Gastrocnemius medialis (tissue), 4 donors: Measurements from ENCODE around the gene LHX2. TPM values are rescaled to one million over a fixed set of nuclear protein-coding genes. Genes with fewer than 3 reads are reported as not detected.

Experiments
- ATAC-seq, 2 donors: fragments of 150-250 bp; one replicate each; pipeline ENCODE4 v1.9.1; 2016
- DNase-seq, 2 donors: peaks; one replicate each; pipeline ENCODE4 v3.0.0-alpha.2; 2019
- H3K27ac ChIP-seq, 4 donors: fragments of 200-600 bp; sonication (generic); 1 replicate in 1 of 4; 2 replicates in 3 of 4; pipeline ENCODE4 v1.5.1; 2016 to 2018; ENCODE audit warnings: mild to moderate bottlenecking in 2 of 4, moderate library complexity in 1 of 4
- H3K27me3 ChIP-seq, 3 donors: fragments of 200-600 bp; sonication (generic) in 2 of 3; 1 replicate in 1 of 3; 2 replicates in 2 of 3; pipeline versions ENCODE4 v1.5.1 to v1.6.0; 2016 to 2019; ENCODE audit warnings: mild to moderate bottlenecking in 1 of 3, moderate library complexity in 1 of 3
- H3K36me3 ChIP-seq, 2 donors: fragments of 200-600 bp; sonication (generic) in 1 of 2; one replicate each; pipeline ENCODE4 v1.5.1; 2017 to 2018
- H3K4me1 ChIP-seq, 2 donors: fragments of 200-600 bp; sonication (generic) in 1 of 2; one replicate each; pipeline ENCODE4 v1.5.1; 2016 to 2017; ENCODE audit warnings: mild to moderate bottlenecking in 2 of 2
- H3K4me3 ChIP-seq, 4 donors: fragments of 200-600 bp; sonication (generic) in 3 of 4; 1 replicate in 1 of 4; 2 replicates in 3 of 4; pipeline ENCODE4 v1.5.1; 2016 to 2019; ENCODE audit warnings: mild to moderate bottlenecking in 2 of 4
- H3K9me3 ChIP-seq, 3 donors: fragments of 200-600 bp; sonication (generic) in 2 of 3; 1 replicate in 1 of 3; 2 replicates in 2 of 3; pipeline ENCODE4 v1.5.1; 2016 to 2019
- CTCF ChIP-seq, 5 experiments: fragments of 450-650 bp in 3 of 5; fragments of 200-600 bp in 2 of 5; sonication (generic) in 2 of 5; IDR thresholded peaks in 4 of 5; conservative IDR thresholded peaks in 1 of 5; 1 replicate in 4 of 5; 2 replicates in 1 of 5; pipeline ENCODE4 v1.5.1; 2016 to 2019; ENCODE audit warnings: antibody characterized with exemption in 5 of 5, mild to moderate bottlenecking in 3 of 5, moderate library complexity in 3 of 5
- POLR2A ChIP-seq, 2 donors: fragments of 450-650 bp; IDR thresholded peaks; one replicate each; pipeline ENCODE4 v1.6.1; 2017; ENCODE audit warnings: antibody characterized with exemption in 2 of 2, mild to moderate bottlenecking in 2 of 2, moderate library complexity in 2 of 2
- in situ Hi-C, 4 donors: fragments of 200-750 bp; cut with MboI; loops; one replicate each; pipeline versions ENCODE4 v1.15.0 to v1.8.0; 2017; ENCODE audit warnings: low sequenced_read_pairs in 4 of 4
- intact Hi-C: fragments of 100-400 bp; cut with DNase I; formaldehyde crosslinking; loops from one replicate; pipeline ENCODE4 v1.15.1; 2023; ENCODE audit warnings: low total_unique reads
- total RNA-seq, 4 donors: library from RNA; depleted of rRNA; stranded (reverse); fragments of >200 nt; gene quantifications; one replicate each; pipeline versions ENCODE4 v1.1.0 to v1.2.3, GENCODE V29; 2016

The LHX2 gene
- total RNA-seq, 4 donors from 2014 or later, result not detected

GRCh38 chr9:124013309-124014210, 2.0 kb downstream of the LHX2 start:
- TF ChIP-seq POLR2A (IDR thresholded peaks at IDR 0.05), result no peak
- TF ChIP-seq CTCF (IDR thresholded peaks at IDR 0.05 in 4 of 5, conservative IDR thresholded peaks at IDR 0.05 in 1 of 5), result no peak
- intact Hi-C loops (no loop called here), in situ Hi-C loops (no loop called here)

GRCh38 chr9:124014211-124014955, 2.8 kb downstream of the LHX2 start:
- Histone ChIP-seq H3K9me3 (no peaks in the 10 kb centered on the region), H3K27me3 (peaks cover 88 to 97% (median 96%) of the 10 kb centered on the region in 3 donors), H3K36me3 (no peaks in the 10 kb centered on the region), H3K4me3 (no peak overlapping the region), H3K4me1 (peaks cover 10 to 18% of the 10 kb centered on the region in 2 donors), H3K27ac (no peak overlapping the region)
- ATAC-seq (no peak), DNase-seq (no peak)
- TF ChIP-seq CTCF (IDR thresholded peaks at IDR 0.05 in 4 of 5, conservative IDR thresholded peaks at IDR 0.05 in 1 of 5) (no peak), POLR2A (IDR thresholded peaks at IDR 0.05) (no peak)
- in situ Hi-C loops (no loop called here), intact Hi-C loops (no loop called here)

More at GRCh38 chr9:124013309-124014210, 2.0 kb downstream of the LHX2 start:
- H3K27me3 ChIP-seq, result peaks cover 88 to 97% (median 96%) of the 10 kb centered on the region in 3 donors
- ATAC-seq (no peak), DNase-seq (no peak)
- no peak overlapping the region for H3K27ac ChIP-seq
- H3K4me1 ChIP-seq, result peaks cover 15 to 20% of the 10 kb centered on the region in 2 donors
- H3K36me3 ChIP-seq, result no peaks in the 10 kb centered on the region
- H3K4me3 ChIP-seq, result no peak overlapping the region
- no peaks in the 10 kb centered on the region for H3K9me3 ChIP-seq

GRCh38 chr9:124014956-124015660, 3.5 kb downstream of the LHX2 start:
- no peak for TF ChIP-seq POLR2A (IDR thresholded peaks at IDR 0.05)
- TF ChIP-seq CTCF (IDR thresholded peaks at IDR 0.05 in 4 of 5, conservative IDR thresholded peaks at IDR 0.05 in 1 of 5), result no peak
- Histone ChIP-seq H3K27ac (no peak overlapping the region), H3K4me3 (no peak overlapping the region), H3K36me3 (no peaks in the 10 kb centered on the region), H3K27me3 (peaks cover 87 to 96% (median 96%) of the 10 kb centered on the region in 3 donors), H3K4me1 (peaks cover 10 to 18% of the 10 kb centered on the region in 2 donors), H3K9me3 (no peaks in the 10 kb centered on the region)
- no peak for ATAC-seq
- in situ Hi-C loops (no loop called here), intact Hi-C loops (no loop called here)
- no peak for DNase-seq

- ATAC-seq, result no peak
- H3K27me3 ChIP-seq, result peaks cover 87 to 96% (median 96%) of the 10 kb centered on the region in 3 donors
- no peaks in the 10 kb centered on the region for H3K36me3 ChIP-seq
- H3K4me3 ChIP-seq, result no peak overlapping the region
- TF ChIP-seq CTCF (IDR thresholded peaks at IDR 0.05 in 4 of 5, conservative IDR thresholded peaks at IDR 0.05 in 1 of 5) (no peak), POLR2A (IDR thresholded peaks at IDR 0.05) (no peak)
- H3K9me3 ChIP-seq, result no peaks in the 10 kb centered on the region
- intact Hi-C loops (no loop called here), in situ Hi-C loops (no loop called here)
- no peak overlapping the region for H3K27ac ChIP-seq
- peaks cover 10 to 18% of the 10 kb centered on the region in 2 donors for H3K4me1 ChIP-seq
- no peak for DNase-seq
These were observed 4.1 kb downstream of the LHX2 start for GRCh38 chr9:124015661-124016131.
